ACHN (cell line): ENCODE measurements around the gene ANAPC15.

ENCODE experiments used
- DNase-seq: peaks from one replicate; pipeline ENCODE4 v3.0.0-alpha.2; 2015
- in situ Hi-C: cut with HindIII; loops from 2 replicates; pipeline ENCODE4 v1.10.0; 2017; ENCODE audit warnings: low sequenced_read_pairs, low pct_ligation_motif_present, low pct_unique_long_range_greater_than_20kb

ANAPC15 gene

GRCh38 chr11:72132646-72133045, 20.2 kb upstream of the ANAPC15 start:
- in situ Hi-C loops: no loop called here
- DNase-seq: no peak

- in situ Hi-C loops: no loop called here
- DNase-seq: no peak
Measured at GRCh38 chr11:72129381-72129780, 16.9 kb upstream of the ANAPC15 start.

GRCh38 chr11:72127923-72128322, 15.4 kb upstream of the ANAPC15 start:
- DNase-seq: no peak
- in situ Hi-C loops: no loop called here

GRCh38 chr11:72125956-72126355, 13.5 kb upstream of the ANAPC15 start:
- in situ Hi-C loops: no loop called here

DNA sequence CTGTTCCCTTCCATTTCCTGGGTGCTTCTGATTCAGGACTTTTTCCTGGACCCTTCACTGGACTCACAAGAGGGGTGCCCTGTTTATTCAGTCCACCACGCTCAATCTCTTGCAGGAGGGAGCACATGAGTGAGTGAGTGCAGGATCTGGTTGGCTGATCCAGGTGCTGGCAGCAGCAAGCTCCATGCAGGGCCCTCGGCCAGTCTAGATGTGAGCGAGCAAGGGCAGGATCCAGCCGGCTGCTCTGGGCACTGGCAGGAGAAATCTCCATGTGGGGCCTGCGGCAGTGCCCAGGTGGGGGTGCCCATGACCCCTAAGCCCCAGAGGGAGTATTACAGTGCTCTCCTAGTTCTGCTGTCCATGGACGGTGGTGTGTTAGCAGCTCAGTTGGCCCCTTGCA, 11.6 kb upstream of the ANAPC15 start:
- DNase-seq: no peak
- in situ Hi-C loops: no loop called here

More at GRCh38 chr11:72125956-72126355, 13.5 kb upstream of the ANAPC15 start:
- DNase-seq: no peak

DNA sequence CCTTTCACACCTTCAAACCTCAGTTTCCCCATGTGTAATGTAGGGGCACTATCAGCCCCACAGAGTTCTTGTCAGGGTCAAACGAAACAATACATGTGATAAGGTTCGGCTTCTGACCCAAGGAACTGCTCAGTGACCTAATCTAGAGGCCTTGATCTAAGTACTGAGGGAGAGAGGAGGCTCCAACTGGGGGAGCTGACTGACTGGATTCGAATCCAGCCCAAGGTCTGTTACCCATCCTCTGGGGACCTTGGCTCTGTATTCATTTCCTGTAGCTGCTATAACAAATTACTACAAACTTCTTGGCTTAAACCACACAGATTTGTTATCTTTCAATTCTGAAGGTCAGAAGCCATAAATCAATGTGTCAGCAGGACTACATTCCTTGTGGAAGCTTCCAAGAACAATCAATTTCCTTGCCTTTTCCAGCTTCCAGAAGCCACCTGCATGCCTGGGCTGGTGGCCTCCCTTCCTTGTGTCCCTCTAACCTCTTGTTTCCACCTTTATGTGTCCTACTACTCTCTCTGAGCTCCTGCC, 10.7 kb upstream of the ANAPC15 start:
- in situ Hi-C loops: no loop called here
- no peak for DNase-seq

- in situ Hi-C loops: no loop called here
- no peak for DNase-seq
Measured at GRCh38 chr11:72122607-72123006, 10.1 kb upstream of the ANAPC15 start.

DNA sequence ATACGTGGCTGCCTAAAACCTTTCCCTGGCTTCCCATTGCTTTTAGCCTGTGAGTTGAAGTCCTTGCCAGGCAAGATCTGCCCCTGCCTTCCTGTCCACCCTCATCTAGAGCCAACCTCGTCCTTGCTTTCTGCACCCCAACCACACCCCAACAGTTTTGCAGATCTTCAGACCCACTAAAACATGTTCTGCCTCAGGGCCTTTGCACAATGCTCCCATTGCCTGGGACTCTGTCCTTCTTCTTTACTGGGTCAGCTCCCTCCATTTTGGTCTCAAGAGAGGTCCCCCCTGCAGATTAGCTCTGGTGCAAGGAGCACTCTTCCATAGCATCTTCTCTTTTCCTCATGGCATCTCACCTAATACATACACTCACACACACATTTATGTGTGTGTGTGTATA, 8.4 kb upstream of the ANAPC15 start:
- in situ Hi-C loops: no loop called here

GRCh38 chr11:72119198-72119597, 6.7 kb upstream of the ANAPC15 start:
- in situ Hi-C loops: no loop called here
- no peak for DNase-seq

More for the DNA sequence above, 8.4 kb upstream of the ANAPC15 start:
- DNase-seq: no peak

DNA sequence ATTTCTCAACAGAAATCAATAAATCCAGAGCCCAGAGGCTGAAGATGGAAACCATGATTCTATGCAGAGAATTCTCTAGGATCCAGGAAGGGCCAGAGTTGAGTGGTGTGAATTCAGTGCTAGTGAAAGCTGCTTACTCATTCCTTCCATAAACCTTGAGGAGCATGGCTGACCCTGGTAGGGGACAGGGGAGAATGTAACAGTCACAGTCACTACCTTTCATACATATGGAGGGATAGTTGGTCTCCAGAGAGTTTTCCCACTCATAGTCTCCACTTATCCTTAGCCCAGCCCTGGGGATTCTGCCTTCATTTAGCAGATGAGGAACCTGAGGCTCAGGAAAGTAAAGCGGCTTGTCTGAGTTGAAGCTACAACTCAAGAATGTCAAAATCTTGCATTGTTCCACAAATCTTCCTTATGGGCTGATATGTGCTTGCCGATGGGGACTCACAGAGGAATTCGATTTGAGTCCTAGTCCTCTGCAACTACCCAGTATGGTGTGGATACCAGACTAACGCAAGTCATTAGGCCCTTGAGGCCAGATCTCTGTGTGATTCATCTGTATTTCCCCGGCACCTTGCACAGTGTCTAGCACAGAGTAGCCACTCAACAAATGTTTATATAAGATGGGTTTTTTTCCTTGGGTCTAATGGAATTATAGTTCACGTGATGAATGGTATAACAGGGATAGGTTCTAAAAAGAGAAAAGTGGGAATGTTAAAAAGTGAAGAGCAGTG, 3.7 kb upstream of the ANAPC15 start:
- DNase-seq: no peak
- in situ Hi-C loops: no loop called here

DNA sequence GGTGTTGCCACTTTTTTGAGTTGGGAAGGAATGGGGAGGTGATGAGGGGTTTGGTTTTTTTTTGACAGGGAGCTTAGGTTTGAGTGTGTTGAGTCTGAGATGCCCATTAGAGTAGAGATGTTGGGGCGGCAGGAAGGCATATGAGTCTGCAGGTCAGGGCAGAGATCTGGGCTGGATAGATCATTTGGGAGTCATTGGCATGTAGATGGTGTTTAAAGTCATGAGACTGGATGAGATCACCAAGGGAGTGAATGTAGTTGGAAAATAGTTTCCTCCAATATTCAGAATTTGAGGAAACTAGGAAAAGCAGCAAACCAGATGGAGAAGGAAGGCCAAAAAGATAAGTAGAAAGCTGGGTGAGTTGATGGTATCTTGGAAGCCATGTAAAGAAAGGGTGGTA, 2.1 kb upstream of the ANAPC15 start:
- no peak for DNase-seq
- in situ Hi-C loops: no loop called here

DNA sequence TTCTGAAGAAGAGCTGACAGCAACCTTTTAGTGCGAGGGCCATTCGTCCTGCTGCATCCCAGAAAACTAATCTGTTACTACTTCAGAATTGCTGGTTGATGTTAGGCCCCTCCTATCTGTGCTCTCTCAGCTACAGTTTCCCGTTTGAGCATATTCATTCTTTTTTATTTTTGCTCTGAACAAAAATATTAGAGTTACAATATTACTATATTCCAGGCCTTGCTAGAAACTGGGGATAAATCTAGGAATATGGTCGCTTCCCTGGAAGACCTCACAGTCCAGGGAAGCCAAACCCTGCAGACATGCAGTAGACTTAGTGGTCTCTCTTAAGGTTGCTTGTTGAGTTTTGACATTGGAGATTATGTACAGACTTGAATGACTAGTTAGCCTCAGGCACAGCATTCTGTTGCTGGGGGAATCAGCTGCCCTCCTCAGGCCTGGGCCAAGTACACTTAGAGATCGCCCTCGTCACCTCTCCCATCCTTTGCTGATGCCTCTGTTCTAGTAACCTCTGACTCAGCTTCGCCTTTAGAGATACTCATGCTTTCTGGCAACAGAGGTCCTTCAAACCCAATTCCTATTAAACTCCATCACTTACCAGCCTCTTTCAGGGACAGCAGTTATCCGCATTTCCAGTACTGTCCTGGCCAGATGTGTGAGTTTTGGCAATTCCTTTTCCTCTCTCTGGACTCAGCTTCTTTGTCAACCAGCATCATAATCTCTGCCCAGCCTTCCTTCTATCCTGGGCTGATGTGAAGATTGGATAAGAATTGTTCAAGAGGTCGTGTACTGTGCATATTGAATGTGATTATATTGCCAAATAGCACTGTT, 698 bp upstream of the ANAPC15 start:
- in situ Hi-C loops: no loop called here
- DNase-seq: peak; percentile 22

DNA sequence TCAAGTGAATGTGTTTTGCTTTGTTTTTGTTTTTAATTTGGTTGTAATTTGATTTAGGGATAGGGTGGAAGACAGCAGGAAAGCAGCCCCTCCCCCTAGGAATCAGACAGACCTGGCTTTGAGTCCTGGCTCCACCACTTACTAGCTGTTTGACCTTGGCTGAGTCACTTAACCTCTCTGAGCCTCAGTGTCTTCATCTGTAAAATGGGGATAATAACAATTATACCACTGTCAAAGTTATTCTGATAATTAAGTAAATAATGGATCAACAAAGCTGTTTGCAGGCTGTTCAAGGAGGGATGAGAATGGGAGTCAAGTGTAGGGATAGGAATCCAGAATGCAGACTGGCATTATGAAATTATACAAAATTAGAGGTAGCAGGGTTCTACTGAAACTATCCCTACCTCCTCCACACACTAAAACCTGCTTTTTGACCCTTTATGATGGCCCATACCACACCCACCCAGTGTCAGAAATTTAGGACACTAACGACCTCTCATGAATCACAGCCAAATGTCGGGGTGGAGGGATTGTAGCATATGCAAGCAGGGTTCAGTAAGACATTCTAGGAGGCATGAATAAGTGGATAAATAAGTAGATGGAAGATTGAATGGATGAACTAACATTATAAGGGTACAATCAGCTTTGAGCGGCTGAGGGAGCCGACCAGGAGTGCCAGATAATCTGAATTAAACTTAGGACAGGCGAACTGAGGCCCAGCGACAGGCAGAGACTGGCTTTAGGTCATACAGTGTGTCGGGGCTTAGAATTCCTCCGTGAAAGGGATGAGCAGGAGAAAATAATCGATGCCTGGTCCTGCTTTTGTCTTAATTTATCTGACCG, 974 bp downstream of the ANAPC15 start:
- in situ Hi-C loops: no loop called here
- DNase-seq: no peak

- no peak for DNase-seq
- in situ Hi-C loops: no loop called here
Measured at GRCh38 chr11:72105888-72106287, 6.6 kb downstream of the ANAPC15 start, which contains the start of gene TOMT. TSS of gene TOMT (plus strand) at chr11:72105924. CDS start at chr11:72105952, 28 bp downstream.

GRCh38 chr11:72103754-72104167, 8.7 kb downstream of the ANAPC15 start:
- in situ Hi-C loops: no loop called here
- no peak for DNase-seq

DNA sequence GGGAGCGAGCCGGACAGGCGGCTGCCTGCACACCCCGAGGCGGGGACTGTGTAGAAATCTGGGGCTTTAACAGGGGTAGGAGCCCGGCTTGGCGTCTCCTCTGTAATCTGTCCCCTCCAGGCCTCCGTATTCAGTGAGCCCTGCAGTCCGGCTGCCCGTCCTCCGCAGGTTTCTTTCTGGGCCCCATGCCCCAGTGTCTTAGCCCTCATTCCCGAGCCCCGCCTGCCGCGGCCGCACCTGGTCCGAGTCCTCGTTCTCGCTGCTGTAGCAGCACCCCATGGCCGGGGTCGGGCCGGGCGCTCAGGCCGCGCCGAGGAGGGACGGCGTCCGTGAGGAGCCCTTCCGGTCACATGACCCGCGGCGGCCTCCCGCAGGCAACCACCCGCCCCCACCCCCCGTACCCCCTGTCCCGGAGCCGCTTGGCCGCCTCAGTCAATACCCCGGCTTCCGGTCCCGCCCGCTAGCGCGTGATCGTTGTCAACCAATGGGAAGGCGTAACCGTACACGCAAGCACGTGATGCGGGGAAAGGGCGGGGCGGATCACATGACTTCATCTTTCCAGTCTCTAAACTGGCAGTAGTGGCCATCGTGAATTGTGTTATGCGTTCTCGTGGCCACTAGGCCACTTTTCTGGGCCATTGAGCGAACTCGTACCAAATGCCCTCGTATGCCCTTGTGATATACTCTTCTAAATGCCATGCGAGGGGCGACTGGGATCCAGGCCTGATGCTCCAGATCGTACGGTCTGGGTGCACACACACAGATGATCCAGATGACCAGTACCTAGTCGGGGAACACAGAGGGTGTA, 9.3 kb downstream of the ANAPC15 start, which contains the start of gene LAMTOR1:
LAMTOR1 (minus strand) TSS at position 352 of the 808 bp plus-strand sequence; CDS start at position 279, 73 bp downstream.
- peak; percentile 97 for DNase-seq
- in situ Hi-C loops: no loop called here

- no peak for DNase-seq
- in situ Hi-C loops: no loop called here
Measured at GRCh38 chr11:72102631-72102945, 9.9 kb downstream of the ANAPC15 start.

DNA sequence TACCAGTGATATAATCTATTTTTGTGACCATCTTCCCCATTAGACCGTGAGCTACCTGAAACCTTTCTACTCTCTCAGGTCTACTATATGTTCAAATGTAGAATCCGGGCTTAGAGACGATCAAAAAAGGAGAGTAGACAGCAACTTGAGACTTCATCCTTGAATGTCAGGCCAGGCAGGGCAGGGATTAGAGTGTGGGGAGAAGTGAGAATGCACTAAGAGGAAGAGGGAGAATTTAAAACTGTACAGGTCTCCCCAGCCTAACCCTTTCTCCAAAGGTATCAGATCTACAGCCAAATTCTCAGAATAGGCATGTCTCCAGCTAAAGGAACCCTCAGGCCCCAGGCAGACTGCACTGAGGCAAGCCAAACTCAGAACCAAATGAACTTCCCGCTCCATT, 10.3 kb downstream of the ANAPC15 start:
- DNase-seq: no peak
- in situ Hi-C loops: no loop called here
